Measurements from ENCODE around the gene ARL5C. TPM values are rescaled to one million over a fixed set of nuclear protein-coding genes. Genes with fewer than 3 reads are reported as not detected.
"Not testable (repeated sequence)": the region's sequence is repeated elsewhere in the genome, so short reads cannot be mapped to it uniquely, and the experiment has no call there.

ARL5C gene
- total RNA-seq, 1 donor from 2014 or later, result not detected

DNA sequence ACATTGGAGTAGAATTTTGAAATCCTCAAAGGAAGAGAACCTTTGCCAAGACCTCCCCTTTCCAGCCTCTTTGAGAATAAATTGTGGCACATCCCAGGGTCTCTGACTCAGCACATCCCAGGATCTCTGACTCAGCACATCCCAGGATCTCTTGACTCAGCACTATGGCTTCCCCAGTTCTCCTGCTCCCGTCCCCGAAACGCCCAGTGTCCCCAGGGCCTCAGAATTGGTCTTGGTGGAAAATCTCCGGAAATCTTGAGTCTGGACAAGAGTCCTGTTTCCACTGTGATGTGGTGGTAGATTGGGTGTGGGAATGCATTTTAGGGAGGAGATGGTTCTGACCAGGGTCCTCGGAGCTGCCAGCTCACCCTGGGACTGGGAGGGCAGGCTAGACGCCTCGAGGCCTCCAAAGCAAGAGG is 33.8 kb downstream of the ARL5C start:
- Histone ChIP-seq H3K4me3 (no peak overlapping the region), H3K4me2 (no peak overlapping the region), H3K9ac (no peak overlapping the region), H2AFZ (replicated peaks) (no peak overlapping the region), H3K79me2 (ENCODE audit: low read depth) (no peaks in the 10 kb centered on the region), H3F3A (ENCODE audit: low read depth) (no peaks in the 10 kb centered on the region), H3K27ac (no peak overlapping the region), H4K20me1 (ENCODE audit: low read depth) (no peaks in the 10 kb centered on the region), H3K36me3 (no peaks in the 10 kb centered on the region), H3K4me1 (no peaks in the 10 kb centered on the region), H3K27me3 (no peaks in the 10 kb centered on the region), H3K9me3 (ENCODE audit: low read depth) (no peaks in the 10 kb centered on the region)
- Mint-ChIP-seq H3K4me3 (no peak overlapping the region), H3K27ac (no peak overlapping the region), H3K4me1 (no peaks in the 10 kb centered on the region), H3K36me3 (no peaks in the 10 kb centered on the region), H3K27me3 (ENCODE audit: insufficient read depth, low read depth) (peaks cover 4% of the 10 kb centered on the region), H3K9me3 (no peaks in the 10 kb centered on the region)
- peak; percentile 41 for DNase-seq (ENCODE audit: low spot score)
- TF ChIP-seq, protein P1, sequence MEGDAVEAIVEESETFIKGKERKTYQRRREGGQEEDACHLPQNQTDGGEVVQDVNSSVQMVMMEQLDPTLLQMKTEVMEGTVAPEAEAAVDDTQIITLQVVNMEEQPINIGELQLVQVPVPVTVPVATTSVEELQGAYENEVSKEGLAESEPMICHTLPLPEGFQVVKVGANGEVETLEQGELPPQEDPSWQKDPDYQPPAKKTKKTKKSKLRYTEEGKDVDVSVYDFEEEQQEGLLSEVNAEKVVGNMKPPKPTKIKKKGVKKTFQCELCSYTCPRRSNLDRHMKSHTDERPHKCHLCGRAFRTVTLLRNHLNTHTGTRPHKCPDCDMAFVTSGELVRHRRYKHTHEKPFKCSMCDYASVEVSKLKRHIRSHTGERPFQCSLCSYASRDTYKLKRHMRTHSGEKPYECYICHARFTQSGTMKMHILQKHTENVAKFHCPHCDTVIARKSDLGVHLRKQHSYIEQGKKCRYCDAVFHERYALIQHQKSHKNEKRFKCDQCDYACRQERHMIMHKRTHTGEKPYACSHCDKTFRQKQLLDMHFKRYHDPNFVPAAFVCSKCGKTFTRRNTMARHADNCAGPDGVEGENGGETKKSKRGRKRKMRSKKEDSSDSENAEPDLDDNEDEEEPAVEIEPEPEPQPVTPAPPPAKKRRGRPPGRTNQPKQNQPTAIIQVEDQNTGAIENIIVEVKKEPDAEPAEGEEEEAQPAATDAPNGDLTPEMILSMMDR (IDR thresholded peaks at IDR 0.05), result no peak
- TF ChIP-seq EZH2 (IDR thresholded peaks at IDR 0.05) (no peak), EZH2phosphoT487 (IDR thresholded peaks at IDR 0.05) (no peak)

GRCh38 chr17:39131616-39132015 is 34.3 kb downstream of the ARL5C start:
- Mint-ChIP-seq H3K27me3 (ENCODE audit: insufficient read depth, low read depth) (peaks cover 4% of the 10 kb centered on the region), H3K36me3 (no peaks in the 10 kb centered on the region), H3K9me3 (no peaks in the 10 kb centered on the region), H3K4me1 (no peaks in the 10 kb centered on the region), H3K27ac (no peak overlapping the region), H3K4me3 (no peak overlapping the region)
- no peaks in the 10 kb centered on the region for H3F3A ChIP-seq (ENCODE audit: low read depth)
- no peak for DNase-seq (ENCODE audit: low spot score)
- no peaks in the 10 kb centered on the region for H4K20me1 ChIP-seq (ENCODE audit: low read depth)
- H3K27ac ChIP-seq, result no peak overlapping the region
- H3K9ac ChIP-seq, result no peak overlapping the region
- H3K36me3 ChIP-seq, result no peaks in the 10 kb centered on the region
- no peak overlapping the region for H3K4me2 ChIP-seq
- H3K27me3 ChIP-seq, result no peaks in the 10 kb centered on the region
- no peak overlapping the region for H2AFZ ChIP-seq (replicated peaks)
- no peak overlapping the region for H3K4me3 ChIP-seq
- H3K9me3 ChIP-seq (ENCODE audit: low read depth), result no peaks in the 10 kb centered on the region
- TF ChIP-seq EZH2 (IDR thresholded peaks at IDR 0.05) (no peak), EZH2phosphoT487 (IDR thresholded peaks at IDR 0.05) (no peak)
- TF ChIP-seq, protein P1 (IDR thresholded peaks at IDR 0.05), result no peak
- no peaks in the 10 kb centered on the region for H3K4me1 ChIP-seq
- no peaks in the 10 kb centered on the region for H3K79me2 ChIP-seq (ENCODE audit: low read depth)

DNA sequence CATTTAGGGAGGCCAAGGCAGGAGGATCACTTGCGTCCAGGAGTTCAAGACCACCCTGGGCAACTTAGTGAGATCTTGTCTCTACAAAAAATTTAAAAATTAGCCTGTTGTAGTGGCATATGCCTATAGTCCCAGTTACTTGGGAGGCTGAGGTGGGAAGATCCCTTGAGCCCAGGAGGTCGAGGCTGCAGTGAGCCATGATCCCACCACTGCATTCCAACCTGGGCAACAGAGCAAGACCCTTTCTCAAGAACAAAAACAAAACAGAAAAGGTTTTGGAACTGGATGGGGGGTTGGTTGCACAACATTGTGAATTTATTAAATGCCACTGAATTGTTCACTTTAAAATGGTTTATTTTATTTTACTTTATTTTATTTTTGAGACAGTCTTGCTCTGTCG is 35.8 kb downstream of the ARL5C start:
- no peak overlapping the region for H3K27ac ChIP-seq
- no peak for DNase-seq (ENCODE audit: low spot score)
- H3K4me3 Mint-ChIP-seq, result no peak overlapping the region
- no peaks in the 10 kb centered on the region for H3K4me1 ChIP-seq
- H3K36me3 ChIP-seq, result no peaks in the 10 kb centered on the region
- H4K20me1 ChIP-seq (ENCODE audit: low read depth), result no peaks in the 10 kb centered on the region
- no peaks in the 10 kb centered on the region for H3K4me1 Mint-ChIP-seq
- H3K27me3 ChIP-seq, result no peaks in the 10 kb centered on the region
- peaks cover 4% of the 10 kb centered on the region for H3K27me3 Mint-ChIP-seq (ENCODE audit: insufficient read depth, low read depth)
- H3K27ac Mint-ChIP-seq, result no peak overlapping the region
- no peaks in the 10 kb centered on the region for H3F3A ChIP-seq (ENCODE audit: low read depth)
- TF ChIP-seq EZH2phosphoT487 (IDR thresholded peaks at IDR 0.05) (no peak), EZH2 (IDR thresholded peaks at IDR 0.05) (no peak)
- TF ChIP-seq, protein P1 (IDR thresholded peaks at IDR 0.05), result no peak
- no peak overlapping the region for H3K4me2 ChIP-seq
- H3K79me2 ChIP-seq (ENCODE audit: low read depth), result no peaks in the 10 kb centered on the region
- no peaks in the 10 kb centered on the region for H3K9me3 ChIP-seq (ENCODE audit: low read depth)
- H3K36me3 Mint-ChIP-seq, result no peaks in the 10 kb centered on the region
- H3K4me3 ChIP-seq, result no peak overlapping the region
- H3K9ac ChIP-seq, result no peak overlapping the region
- H3K9me3 Mint-ChIP-seq, result no peaks in the 10 kb centered on the region
- no peak overlapping the region for H2AFZ ChIP-seq (replicated peaks)

GRCh38 chr17:39129544-39129943 is 36.4 kb downstream of the ARL5C start:
- not testable (repeated sequence) for H3K36me3 ChIP-seq; H3K4me2 ChIP-seq; H3K27me3 Mint-ChIP-seq (ENCODE audit: insufficient read depth, low read depth); H3K4me1 ChIP-seq; H3K9me3 Mint-ChIP-seq; H3K79me2 ChIP-seq (ENCODE audit: low read depth); H3K4me3 Mint-ChIP-seq; H3K27me3 ChIP-seq; H3F3A ChIP-seq (ENCODE audit: low read depth); H2AFZ ChIP-seq (replicated peaks); H3K27ac ChIP-seq; H3K9me3 ChIP-seq (ENCODE audit: low read depth); H4K20me1 ChIP-seq (ENCODE audit: low read depth); H3K27ac Mint-ChIP-seq; H3K4me3 ChIP-seq; H3K36me3 Mint-ChIP-seq; DNase-seq (ENCODE audit: low spot score); H3K9ac ChIP-seq; H3K4me1 Mint-ChIP-seq
